HEK293 (cell line): ENCODE measurements around the gene SULF2.

Source experiments
- CTCF ChIA-PET: fragments of 350-600 bp; formaldehyde crosslinking; extraction: SDS; loops from one replicate; lab custom pipeline; 2021; ENCODE audit warnings: antibody characterized with exemption; lab: Yijun Ruan, JAX
- POLR2A ChIA-PET: fragments of 300-600 bp; formaldehyde crosslinking; extraction: SDS; loops from one replicate; lab custom pipeline; 2020; ENCODE audit warnings: antibody characterized with exemption, inconsistent platforms; lab: Yijun Ruan, JAX
- H3K27ac ChIP-seq: fragments of 200-500 bp; sonication (Bioruptor generic); 2 replicates; pipeline ENCODE4 v1.5.1; 2014; ENCODE audit warnings: low read depth, low read length, control low read depth, inconsistent platforms; ENCODE audit errors: extremely low read depth
- H3K36me3 ChIP-seq, 2 experiments: fragments of 200-500 bp in 1 of 2; sonication (Bioruptor generic) in 1 of 2; 1 replicate in 1 of 2; 2 replicates in 1 of 2; pipeline ENCODE4 v1.5.1; 2014 to 2017; ENCODE audit warnings: inconsistent platforms in 2 of 2, low read length in 2 of 2; ENCODE audit not compliant: control insufficient read depth in 2 of 2, insufficient read depth in 1 of 2
- H3K4me1 ChIP-seq: fragments of 200-500 bp; sonication (Bioruptor generic); 2 replicates; pipeline ENCODE4 v1.5.1; 2014; ENCODE audit warnings: mild to moderate bottlenecking, low read length, inconsistent platforms; ENCODE audit not compliant: control insufficient read depth, insufficient read depth
- H3K4me3 ChIP-seq: 2 replicates; pipeline ENCODE4 v1.5.1; 2011; ENCODE audit warnings: low read depth, mild to moderate bottlenecking, control low read depth, low read length, moderate library complexity
- H3K9me3 ChIP-seq: fragments of 200-500 bp; sonication (Bioruptor generic); 2 replicates; pipeline ENCODE4 v1.5.1; 2014; ENCODE audit warnings: low read depth, low read length, inconsistent platforms; ENCODE audit not compliant: control insufficient read depth, insufficient read depth
- GLI4 ChIP-seq: fragments of 450-650 bp; formaldehyde crosslinking; IDR thresholded peaks from 2 replicates; pipeline ENCODE4 v1.5.1; 2016; ENCODE audit warnings: missing biosample characterization, missing genetic modification characterization
- MZF1 ChIP-seq: fragments of 450-650 bp; formaldehyde crosslinking; IDR thresholded peaks from 2 replicates; pipeline ENCODE4 v1.5.1; 2017; ENCODE audit warnings: missing biosample characterization, missing genetic modification characterization, borderline replicate concordance
- ZBTB20 ChIP-seq: fragments of 450-650 bp; formaldehyde crosslinking; IDR thresholded peaks from 2 replicates; pipeline ENCODE4 v1.5.1; 2016; ENCODE audit warnings: missing biosample characterization, missing genetic modification characterization
- ZBTB8A ChIP-seq: fragments of 450-650 bp; formaldehyde crosslinking; IDR thresholded peaks from 2 replicates; pipeline ENCODE4 v1.5.1; 2016; ENCODE audit warnings: missing biosample characterization, missing genetic modification characterization
- ZFP3 ChIP-seq: fragments of 450-650 bp; formaldehyde crosslinking; IDR thresholded peaks from 2 replicates; pipeline ENCODE4 v1.5.1; 2016; ENCODE audit warnings: low read depth, missing biosample characterization, missing genetic modification characterization
- ZNF132 ChIP-seq: fragments of 450-650 bp; formaldehyde crosslinking; IDR thresholded peaks from 2 replicates; pipeline ENCODE4 v1.5.1; 2017; ENCODE audit warnings: missing biosample characterization, missing genetic modification characterization, borderline replicate concordance
- ZNF155 ChIP-seq: fragments of 450-650 bp; formaldehyde crosslinking; IDR thresholded peaks from 2 replicates; pipeline ENCODE4 v1.5.1; 2016; ENCODE audit warnings: missing biosample characterization, missing genetic modification characterization
- ZNF16 ChIP-seq: fragments of 450-650 bp; formaldehyde crosslinking; IDR thresholded peaks from 2 replicates; pipeline ENCODE4 v1.5.1; 2016; ENCODE audit warnings: low read depth, missing biosample characterization, missing genetic modification characterization
- ZNF184 ChIP-seq: fragments of 450-650 bp; IDR thresholded peaks from 2 replicates; pipeline ENCODE4 v1.5.1; 2018; ENCODE audit warnings: missing biosample characterization, mild to moderate bottlenecking, missing genetic modification characterization
- ZNF223 ChIP-seq: fragments of 450-650 bp; formaldehyde crosslinking; IDR thresholded peaks from 2 replicates; pipeline ENCODE4 v1.5.1; 2016; ENCODE audit warnings: missing biosample characterization, missing genetic modification characterization
- ZNF24 ChIP-seq: fragments of 450-650 bp; formaldehyde crosslinking; IDR thresholded peaks from 2 replicates; pipeline ENCODE4 v1.5.1; 2016; ENCODE audit warnings: missing biosample characterization, missing genetic modification characterization
- ZNF280D ChIP-seq: fragments of 450-650 bp; formaldehyde crosslinking; IDR thresholded peaks from 2 replicates; pipeline ENCODE4 v1.5.1; 2016; ENCODE audit warnings: missing biosample characterization, missing genetic modification characterization
- ZNF362 ChIP-seq: fragments of 450-650 bp; formaldehyde crosslinking; IDR thresholded peaks from 2 replicates; pipeline ENCODE4 v1.5.1; 2016; ENCODE audit warnings: missing biosample characterization, missing genetic modification characterization
- ZNF423 ChIP-seq: fragments of 450-650 bp; formaldehyde crosslinking; IDR thresholded peaks from 2 replicates; pipeline ENCODE4 v1.5.1; 2016; ENCODE audit warnings: missing biosample characterization, missing genetic modification characterization
- ZNF510 ChIP-seq: fragments of 450-650 bp; formaldehyde crosslinking; IDR thresholded peaks from 2 replicates; pipeline ENCODE4 v1.5.1; 2018; ENCODE audit warnings: mild to moderate bottlenecking, missing genetic modification characterization, missing biosample characterization; ENCODE audit not compliant: insufficient replicate concordance
- ZNF514 ChIP-seq: fragments of 450-650 bp; formaldehyde crosslinking; IDR thresholded peaks from 2 replicates; pipeline ENCODE4 v1.5.1; 2016; ENCODE audit warnings: missing biosample characterization, missing genetic modification characterization
- ZNF768 ChIP-seq: fragments of 450-650 bp; formaldehyde crosslinking; IDR thresholded peaks from 2 replicates; pipeline ENCODE4 v1.5.1; 2018; ENCODE audit warnings: missing biosample characterization, mild to moderate bottlenecking, missing genetic modification characterization
- ZSCAN16 ChIP-seq: fragments of 450-650 bp; formaldehyde crosslinking; IDR thresholded peaks from 2 replicates; pipeline ENCODE4 v1.5.1; 2016; ENCODE audit warnings: missing biosample characterization, missing genetic modification characterization
- TF ChIP-seq, protein P1 (sequence below): fragments of 450-650 bp; formaldehyde crosslinking; IDR thresholded peaks from 2 replicates; pipeline ENCODE4 v1.5.1; 2016; ENCODE audit warnings: missing biosample characterization, missing genetic modification characterization
- TF ChIP-seq, protein P2 (sequence below): fragments of 450-650 bp; formaldehyde crosslinking; IDR thresholded peaks from 2 replicates; pipeline ENCODE4 v1.5.1; 2017; ENCODE audit warnings: missing biosample characterization, missing genetic modification characterization

Gene SULF2

GRCh38 chr20:47686545-47686944 lies 98.7 kb downstream of the SULF2 start (continued):
- TF ChIP-seq, protein P1, sequence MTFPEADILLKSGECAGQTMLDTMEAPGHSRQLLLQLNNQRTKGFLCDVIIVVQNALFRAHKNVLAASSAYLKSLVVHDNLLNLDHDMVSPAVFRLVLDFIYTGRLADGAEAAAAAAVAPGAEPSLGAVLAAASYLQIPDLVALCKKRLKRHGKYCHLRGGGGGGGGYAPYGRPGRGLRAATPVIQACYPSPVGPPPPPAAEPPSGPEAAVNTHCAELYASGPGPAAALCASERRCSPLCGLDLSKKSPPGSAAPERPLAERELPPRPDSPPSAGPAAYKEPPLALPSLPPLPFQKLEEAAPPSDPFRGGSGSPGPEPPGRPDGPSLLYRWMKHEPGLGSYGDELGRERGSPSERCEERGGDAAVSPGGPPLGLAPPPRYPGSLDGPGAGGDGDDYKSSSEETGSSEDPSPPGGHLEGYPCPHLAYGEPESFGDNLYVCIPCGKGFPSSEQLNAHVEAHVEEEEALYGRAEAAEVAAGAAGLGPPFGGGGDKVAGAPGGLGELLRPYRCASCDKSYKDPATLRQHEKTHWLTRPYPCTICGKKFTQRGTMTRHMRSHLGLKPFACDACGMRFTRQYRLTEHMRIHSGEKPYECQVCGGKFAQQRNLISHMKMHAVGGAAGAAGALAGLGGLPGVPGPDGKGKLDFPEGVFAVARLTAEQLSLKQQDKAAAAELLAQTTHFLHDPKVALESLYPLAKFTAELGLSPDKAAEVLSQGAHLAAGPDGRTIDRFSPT (tag by site-specific recombination) = no peak

GRCh38 chr20:47684306-47685080 lies 100.8 kb downstream of the SULF2 start:
- Histone ChIP-seq H3K4me3 (no peak overlapping the region), H3K36me3 (peaks cover 0 to 68% of the 10 kb centered on the region in 2 experiments; a peak in 2 of 3 replicates), H3K27ac (no peak overlapping the region), H3K9me3 (no peaks in the 10 kb centered on the region), H3K4me1 (no peaks in the 10 kb centered on the region)
- CTCF ChIA-PET = no interaction called here
- no peak for TF ChIP-seq ZFP3 (tag by site-specific recombination)
- TF ChIP-seq ZNF362 (tag by site-specific recombination) = no peak
- no peak for TF ChIP-seq ZBTB20 (tag by site-specific recombination)
- no peak for TF ChIP-seq ZBTB8A (tag by site-specific recombination)
- no peak for TF ChIP-seq ZNF24
- no peak for TF ChIP-seq ZNF223 (tag by site-specific recombination)
- TF ChIP-seq ZNF423 (tag by site-specific recombination) = no peak
- TF ChIP-seq ZSCAN16 = no peak
- TF ChIP-seq ZNF280D (tag by site-specific recombination) = no peak
- no peak for TF ChIP-seq ZNF768 (tag by site-specific recombination)
- no peak for TF ChIP-seq ZNF514 (tag by site-specific recombination)
- TF ChIP-seq ZNF184 = no peak
- TF ChIP-seq GLI4 (tag by site-specific recombination) = no peak
- TF ChIP-seq ZNF132 (tag by site-specific recombination) = no peak
- TF ChIP-seq ZNF510 (tag by site-specific recombination) = no peak
- no peak for TF ChIP-seq ZNF155 (tag by site-specific recombination)
- TF ChIP-seq, protein P2, sequence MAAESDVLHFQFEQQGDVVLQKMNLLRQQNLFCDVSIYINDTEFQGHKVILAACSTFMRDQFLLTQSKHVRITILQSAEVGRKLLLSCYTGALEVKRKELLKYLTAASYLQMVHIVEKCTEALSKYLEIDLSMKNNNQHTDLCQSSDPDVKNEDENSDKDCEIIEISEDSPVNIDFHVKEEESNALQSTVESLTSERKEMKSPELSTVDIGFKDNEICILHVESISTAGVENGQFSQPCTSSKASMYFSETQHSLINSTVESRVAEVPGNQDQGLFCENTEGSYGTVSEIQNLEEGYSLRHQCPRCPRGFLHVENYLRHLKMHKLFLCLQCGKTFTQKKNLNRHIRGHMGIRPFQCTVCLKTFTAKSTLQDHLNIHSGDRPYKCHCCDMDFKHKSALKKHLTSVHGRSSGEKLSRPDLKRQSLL (tag by site-specific recombination) = no peak
- TF ChIP-seq ZNF16 = no peak
- TF ChIP-seq MZF1 = no peak
- POLR2A ChIA-PET = no interaction called here
